Activated naive CD4-positive, alpha-beta T cell treated with anti-CD3 and anti-CD28 coated beads, Interleukin-2, amount 50 U/mL, for 16 hours (primary cell): ENCODE measurements around the gene POLR2A.
A peak's percentile ranks its signal among the peaks of the same experiment; 100 is the strongest.
"Not testable (repeated sequence)": the region's sequence is repeated elsewhere in the genome, so short reads cannot be mapped to it uniquely, and the experiment has no call there.

Experiments
- DNase-seq: peaks from one replicate; pipeline ENCODE4 v3.0.0-alpha.2; 2020

Gene POLR2A

DNA sequence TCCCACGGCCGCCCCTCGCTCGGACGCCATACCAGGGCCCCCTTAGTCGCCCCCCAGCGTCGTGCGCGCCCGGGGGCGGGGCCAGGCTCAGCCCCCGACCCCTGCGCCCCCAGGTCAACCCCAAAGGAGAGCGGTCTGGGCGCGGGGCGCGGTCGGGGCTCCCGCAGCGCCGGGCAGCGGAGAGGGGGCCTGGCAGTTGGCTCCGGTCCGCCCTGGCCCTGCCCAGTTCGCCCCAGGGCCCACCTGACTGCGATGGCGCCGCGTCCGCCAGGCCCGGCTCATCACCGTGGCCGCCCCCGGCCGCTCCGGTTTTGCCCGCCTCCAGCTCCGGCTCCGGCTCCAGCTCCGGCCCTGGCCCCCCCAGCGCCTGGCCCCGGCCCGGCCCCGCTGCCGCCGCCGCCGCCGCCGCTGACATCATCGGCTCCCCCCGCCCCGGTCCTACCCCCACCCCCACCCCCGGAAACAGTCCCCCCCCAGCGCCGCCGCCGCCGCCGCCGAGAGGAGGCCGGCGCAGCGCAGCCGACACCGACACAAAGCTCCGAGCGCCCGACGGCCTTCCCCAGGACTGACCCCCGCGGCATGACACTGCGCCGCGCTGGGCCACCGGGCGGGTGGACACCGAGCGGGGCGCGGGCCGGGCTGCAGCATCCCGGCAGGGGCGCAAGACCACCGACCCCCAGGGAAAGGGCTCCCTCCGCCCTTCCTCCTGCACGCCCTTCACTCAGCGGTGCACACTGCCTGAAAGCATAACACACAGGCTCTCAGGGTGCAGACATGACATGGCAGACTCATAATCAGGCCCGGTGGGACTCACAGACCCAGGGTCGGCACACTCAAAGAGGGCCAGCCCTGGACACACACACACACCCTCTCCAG is 4.7 kb upstream of the POLR2A start, which contains the start of gene ZBTB4:
Gene ZBTB4 (minus strand): TSS at position 419 of the 876 bp plus-strand sequence. CDS start 12,830 bp downstream, outside the sequence.
- DNase-seq, result peak; percentile 66

- no peak for DNase-seq
These were observed 4.1 kb upstream of the POLR2A start for GRCh38 chr17:7480089-7480384.

DNA sequence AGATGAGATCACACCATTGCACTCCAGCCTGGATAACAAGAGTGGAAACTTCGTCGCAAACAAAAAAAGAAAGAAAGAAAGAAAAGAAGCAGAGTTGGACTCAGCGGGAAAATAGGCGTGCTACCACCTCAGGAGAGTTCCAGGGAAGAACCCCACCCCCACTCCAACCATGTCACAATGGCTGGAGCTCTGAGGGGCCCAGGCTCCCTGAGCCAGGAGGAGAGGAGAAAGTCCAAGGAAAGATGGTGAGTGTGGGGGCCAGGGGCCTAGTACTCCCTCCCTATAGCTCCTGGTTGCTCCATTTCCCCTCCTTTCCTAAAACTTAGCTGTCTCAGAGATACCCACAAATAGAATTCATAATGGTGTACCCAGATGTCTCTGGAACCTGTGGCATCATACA is 2.9 kb upstream of the POLR2A start, which contains the start of gene SLC35G6:
Gene SLC35G6 (plus strand): TSS at position 172 of the 400 bp plus-strand sequence. CDS start 71 bp downstream, at position 243.
- DNase-seq, result not testable (repeated sequence)

GRCh38 chr17:7481842-7482741 is 2.1 kb upstream of the POLR2A start:
- DNase-seq, result not testable (repeated sequence)

- not testable (repeated sequence) for DNase-seq
These were observed 1.5 kb upstream of the POLR2A start for GRCh38 chr17:7482742-7483088.

DNA sequence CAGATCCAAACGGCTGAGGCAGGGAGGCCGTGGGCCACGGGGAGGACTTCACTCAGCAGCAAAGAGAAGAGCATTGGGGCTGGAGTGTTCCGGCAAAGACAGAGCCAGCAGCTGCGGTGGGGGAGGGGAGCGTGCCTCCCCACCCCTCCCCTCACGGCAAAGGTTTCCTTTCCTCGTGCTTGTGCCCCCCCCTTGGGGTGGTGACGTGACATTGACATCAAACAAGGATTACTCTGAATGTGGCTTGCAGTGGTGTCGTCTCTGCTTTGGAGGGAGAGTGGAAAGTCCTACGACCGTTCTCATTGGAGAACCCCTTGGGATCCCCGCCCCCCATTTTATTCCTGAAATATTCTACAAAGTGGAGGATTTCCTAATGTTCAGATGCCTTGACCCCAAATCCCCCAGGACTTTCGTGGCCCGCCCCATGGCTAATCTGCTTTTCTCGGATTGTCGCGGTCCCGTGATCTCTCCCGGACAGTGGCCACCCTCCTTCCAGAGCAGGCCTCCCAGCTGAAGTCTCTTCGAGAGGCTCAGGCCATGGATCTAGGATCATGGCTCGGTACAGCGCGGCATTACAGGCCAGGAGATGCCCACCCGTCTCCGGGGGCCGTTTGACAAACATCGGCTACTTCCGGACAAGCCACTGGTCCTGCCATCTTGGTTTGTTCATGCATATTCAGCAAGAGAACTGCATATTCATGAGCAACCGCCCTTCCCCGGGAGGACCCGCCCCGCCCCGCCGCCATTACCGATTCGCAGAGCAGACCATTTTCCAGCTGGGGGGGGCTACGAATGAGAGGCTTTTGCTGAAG is 705 bp upstream of the POLR2A start:
- peak; percentile 96 for DNase-seq

GRCh38 chr17:7484919-7485377 is 782 bp downstream of the POLR2A start:
- no peak for DNase-seq

- DNase-seq, result no peak
These were observed 2.0 kb downstream of the POLR2A start for GRCh38 chr17:7486181-7486580.

GRCh38 chr17:7490144-7490543 is 6.0 kb downstream of the POLR2A start:
- no peak for DNase-seq

GRCh38 chr17:7491583-7491982 is 7.4 kb downstream of the POLR2A start:
- DNase-seq, result no peak

DNA sequence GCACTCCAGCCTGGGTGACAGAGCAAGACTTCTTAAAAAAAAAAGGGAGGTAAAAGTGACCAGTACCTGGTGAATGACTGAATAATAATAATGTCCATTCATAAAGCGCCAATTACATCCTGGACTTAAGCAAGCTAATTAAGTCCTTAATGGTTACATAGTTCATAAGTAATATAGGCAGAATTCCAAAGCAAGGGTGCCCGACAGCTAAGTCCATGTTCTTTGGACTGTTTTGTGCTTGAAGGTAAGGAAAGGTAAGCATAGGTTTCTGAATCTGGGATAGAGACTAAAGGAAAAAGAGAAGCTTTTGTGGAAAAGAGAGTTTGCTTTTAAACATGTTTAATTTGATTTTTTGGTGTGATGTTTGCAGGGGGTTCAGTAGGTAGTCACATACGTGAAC is 9.8 kb downstream of the POLR2A start:
- DNase-seq, result no peak

- DNase-seq, result no peak
These were observed 11.8 kb downstream of the POLR2A start for GRCh38 chr17:7495906-7496434.

GRCh38 chr17:7496470-7497183 is 12.5 kb downstream of the POLR2A start:
- DNase-seq, result no peak

GRCh38 chr17:7497228-7497627 is 13.1 kb downstream of the POLR2A start:
- no peak for DNase-seq

GRCh38 chr17:7497636-7498035 is 13.5 kb downstream of the POLR2A start:
- DNase-seq, result no peak

GRCh38 chr17:7499161-7499560 is 15.0 kb downstream of the POLR2A start:
- no peak for DNase-seq

DNA sequence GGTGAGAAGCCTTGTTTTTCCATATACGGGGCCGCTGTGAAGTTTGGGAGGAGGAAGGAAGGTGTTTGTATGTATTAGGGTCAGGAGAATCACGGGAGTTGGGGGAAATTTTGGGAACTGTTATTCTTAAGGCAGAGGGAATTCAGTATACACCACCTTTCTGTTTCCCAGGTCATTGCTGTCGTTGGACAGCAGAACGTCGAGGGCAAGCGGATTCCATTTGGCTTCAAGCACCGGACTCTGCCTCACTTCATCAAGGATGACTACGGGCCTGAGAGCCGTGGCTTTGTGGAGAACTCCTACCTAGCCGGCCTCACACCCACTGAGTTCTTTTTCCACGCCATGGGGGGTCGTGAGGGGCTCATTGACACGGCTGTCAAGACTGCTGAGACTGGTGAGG is 17.6 kb downstream of the POLR2A start:
- no peak for DNase-seq

DNA sequence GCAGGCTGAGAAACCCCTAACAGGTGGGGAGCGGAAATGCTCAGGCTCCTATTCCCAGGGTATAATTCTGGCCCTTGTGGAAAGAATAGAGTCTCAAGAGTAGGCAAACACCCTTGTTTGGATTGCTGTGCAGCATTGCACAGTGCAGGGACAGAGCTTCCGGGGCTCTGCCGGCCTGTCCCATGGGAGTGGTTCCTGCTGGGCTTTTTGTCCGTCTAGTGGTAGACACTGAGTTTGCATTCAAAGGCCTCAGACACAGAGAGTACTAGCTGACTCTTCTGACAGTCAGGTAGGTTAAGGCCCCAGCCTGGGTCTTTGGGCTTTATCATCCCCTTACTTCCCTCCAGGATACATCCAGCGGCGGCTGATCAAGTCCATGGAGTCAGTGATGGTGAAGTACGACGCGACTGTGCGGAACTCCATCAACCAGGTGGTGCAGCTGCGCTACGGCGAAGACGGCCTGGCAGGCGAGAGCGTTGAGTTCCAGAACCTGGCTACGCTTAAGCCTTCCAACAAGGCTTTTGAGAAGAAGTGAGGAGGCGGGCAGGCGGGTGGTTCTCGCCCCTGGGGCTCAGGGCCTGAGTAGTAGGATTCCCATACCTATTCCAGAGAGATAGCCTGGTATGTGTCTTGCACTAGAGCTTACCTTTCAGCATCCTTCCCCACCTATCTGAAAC is 18.1 kb downstream of the POLR2A start:
- DNase-seq, result no peak

DNA sequence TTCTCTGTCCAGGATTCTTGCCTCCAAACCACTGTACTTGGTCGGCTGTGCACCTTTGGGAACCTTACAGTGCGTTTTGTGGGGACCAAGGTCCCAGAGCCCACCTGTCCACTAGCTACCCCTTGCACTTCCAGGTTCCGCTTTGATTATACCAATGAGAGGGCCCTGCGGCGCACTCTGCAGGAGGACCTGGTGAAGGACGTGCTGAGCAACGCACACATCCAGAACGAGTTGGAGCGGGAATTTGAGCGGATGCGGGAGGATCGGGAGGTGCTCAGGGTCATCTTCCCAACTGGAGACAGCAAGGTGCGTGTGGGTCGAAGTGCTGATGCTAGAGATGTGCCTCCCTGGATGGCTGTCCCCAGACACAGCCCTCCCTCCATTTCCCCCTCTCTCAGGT is 18.8 kb downstream of the POLR2A start:
- DNase-seq, result no peak

DNA sequence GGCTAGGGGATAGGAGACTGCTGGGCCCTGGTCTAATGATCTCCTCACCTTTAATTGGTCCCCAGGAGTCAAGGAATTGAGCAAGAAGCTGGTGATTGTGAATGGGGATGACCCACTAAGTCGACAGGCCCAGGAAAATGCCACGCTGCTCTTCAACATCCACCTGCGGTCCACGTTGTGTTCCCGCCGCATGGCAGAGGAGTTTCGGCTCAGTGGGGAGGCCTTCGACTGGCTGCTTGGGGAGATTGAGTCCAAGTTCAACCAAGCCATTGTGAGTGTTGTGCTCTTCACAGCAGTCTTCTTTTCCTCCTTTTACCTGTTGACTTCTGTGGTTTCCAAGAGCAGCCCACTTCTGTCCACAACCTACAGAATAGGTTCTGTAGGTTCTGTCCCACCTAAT is 19.4 kb downstream of the POLR2A start:
- DNase-seq, result no peak

GRCh38 chr17:7508145-7508544 is 24.0 kb downstream of the POLR2A start:
- no peak for DNase-seq
